Choroid plexus epithelial cell (primary cell): ENCODE data around the gene PAX5.
A peak's percentile ranks its signal among the peaks of the same experiment; 100 is the strongest.

Experiments
- DNase-seq: peaks from one replicate; pipeline ENCODE4 v3.0.0-alpha.2; 2010; ENCODE audit warnings: low read depth
- H3K4me3 ChIP-seq: 2 replicates; pipeline ENCODE4 v1.5.1; 2011; ENCODE audit warnings: low read depth, mild to moderate bottlenecking, control low read depth, low read length, moderate library complexity
- CTCF ChIP-seq: conservative IDR thresholded peaks from 2 replicates; pipeline ENCODE4 v1.5.1; 2011; ENCODE audit warnings: low read depth, mild to moderate bottlenecking, control low read depth, inconsistent platforms, low read length, moderate library complexity

Gene PAX5

GRCh38 chr9:36924071-36924470 is 110.0 kb downstream of the PAX5 start:
- no peak for TF ChIP-seq CTCF
- peak; percentile 75 for DNase-seq
- no peak overlapping the region for H3K4me3 ChIP-seq

DNA sequence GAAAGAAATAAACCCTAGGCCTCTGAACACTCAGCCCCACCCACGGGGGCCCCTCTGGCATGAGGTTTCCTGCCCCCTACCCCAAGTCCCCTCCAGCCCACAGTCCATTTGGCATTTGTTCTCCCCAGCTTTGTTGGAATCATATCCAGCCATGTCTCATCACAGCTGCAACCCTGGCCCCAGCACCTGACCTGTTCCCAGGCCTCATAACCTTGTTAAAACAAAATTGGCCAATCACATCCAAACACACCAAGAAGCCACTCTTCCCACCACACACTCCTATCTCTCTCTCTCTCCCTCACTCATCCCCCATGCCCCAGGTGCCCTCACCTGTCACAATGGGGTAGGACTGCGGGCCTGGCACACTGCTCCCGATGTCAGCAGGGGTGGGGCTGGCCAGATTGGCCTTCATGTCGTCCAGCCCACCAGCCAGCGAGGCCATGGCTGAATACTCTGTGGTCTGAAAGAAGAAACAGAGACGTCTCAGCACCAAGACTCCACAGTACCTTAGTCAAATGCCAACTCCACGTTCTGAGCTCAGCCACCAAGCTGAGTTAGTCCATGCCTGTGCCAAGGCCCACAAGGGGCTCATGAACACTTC is 110.9 kb downstream of the PAX5 start:
- TF ChIP-seq CTCF: no peak
- no peak for DNase-seq
- no peak overlapping the region for H3K4me3 ChIP-seq

DNA sequence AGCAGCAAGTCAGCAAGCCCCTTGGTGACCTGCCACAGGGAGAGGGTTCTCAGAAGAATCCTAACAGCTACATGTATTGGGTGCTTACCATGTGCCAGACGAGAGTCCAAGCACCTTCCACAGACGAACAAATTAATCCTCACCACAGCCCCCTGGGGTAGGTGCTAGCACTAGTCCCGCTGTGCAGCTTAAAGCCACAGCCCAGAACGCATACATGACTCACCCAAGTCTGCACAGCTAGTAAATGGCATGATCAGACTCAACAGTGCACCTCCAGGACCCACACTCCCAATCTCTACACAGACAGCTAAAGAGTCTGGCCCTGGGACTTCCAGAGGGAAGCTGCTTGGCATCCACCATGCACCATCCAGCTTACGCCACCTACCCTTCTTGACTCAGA is 111.5 kb downstream of the PAX5 start:
- H3K4me3 ChIP-seq: no peak overlapping the region
- TF ChIP-seq CTCF: no peak
- DNase-seq: peak; percentile 63

DNA sequence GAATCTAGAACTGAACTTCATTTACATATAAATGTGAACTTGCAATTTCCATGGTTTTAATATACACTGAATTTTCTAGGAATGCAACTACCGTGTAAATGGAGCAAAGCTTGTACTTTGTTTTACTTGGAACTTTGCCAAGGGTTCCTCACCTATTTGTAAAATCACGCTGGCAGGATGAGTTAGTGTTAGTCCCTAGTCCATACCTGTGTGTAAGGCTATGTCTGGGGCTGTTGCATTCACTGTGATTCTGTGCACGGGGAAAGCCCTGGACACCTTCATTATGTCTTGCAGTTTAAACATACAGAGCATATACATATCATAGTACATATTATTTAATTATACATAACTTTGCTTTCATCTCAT is 119.9 kb downstream of the PAX5 start:
- no peak for DNase-seq
- no peak for TF ChIP-seq CTCF
- H3K4me3 ChIP-seq: no peak overlapping the region

- no peak for DNase-seq
- no peak overlapping the region for H3K4me3 ChIP-seq
- peak; percentile 42 for TF ChIP-seq CTCF
Observed at GRCh38 chr9:36913393-36914211, 120.5 kb downstream of the PAX5 start.

GRCh38 chr9:36912620-36913019 is 121.4 kb downstream of the PAX5 start:
- no peak overlapping the region for H3K4me3 ChIP-seq
- no peak for DNase-seq
- no peak for TF ChIP-seq CTCF
